Esophagus muscularis mucosa (tissue), 4 donors: Measurements from ENCODE around the gene LTN1.

Source experiments
- CTCF ChIP-seq, 3 experiments: fragments of 200-600 bp in 2 of 3; fragments of 450-650 bp in 1 of 3; sonication (generic) in 2 of 3; IDR thresholded peaks; one replicate each; pipeline ENCODE4 v1.5.1; 2017 to 2019; ENCODE audit warnings: antibody characterized with exemption in 3 of 3, mild to moderate bottlenecking in 2 of 3, moderate library complexity in 1 of 3
- EP300 ChIP-seq: sonication (generic); formaldehyde crosslinking; IDR thresholded peaks from one replicate; pipeline ENCODE4 v1.6.1; 2017; ENCODE audit warnings: antibody characterized with exemption
- POLR2A ChIP-seq: fragments of 450-650 bp; IDR thresholded peaks from one replicate; pipeline ENCODE4 v1.6.1; 2017; ENCODE audit warnings: antibody characterized with exemption, moderate library complexity, mild to moderate bottlenecking, low read depth
- POLR2AphosphoS5 ChIP-seq, 2 donors: sonication (generic); formaldehyde crosslinking; IDR thresholded peaks; one replicate each; pipeline ENCODE4 v1.6.1; 2017; ENCODE audit warnings: antibody characterized with exemption in 2 of 2

DNA sequence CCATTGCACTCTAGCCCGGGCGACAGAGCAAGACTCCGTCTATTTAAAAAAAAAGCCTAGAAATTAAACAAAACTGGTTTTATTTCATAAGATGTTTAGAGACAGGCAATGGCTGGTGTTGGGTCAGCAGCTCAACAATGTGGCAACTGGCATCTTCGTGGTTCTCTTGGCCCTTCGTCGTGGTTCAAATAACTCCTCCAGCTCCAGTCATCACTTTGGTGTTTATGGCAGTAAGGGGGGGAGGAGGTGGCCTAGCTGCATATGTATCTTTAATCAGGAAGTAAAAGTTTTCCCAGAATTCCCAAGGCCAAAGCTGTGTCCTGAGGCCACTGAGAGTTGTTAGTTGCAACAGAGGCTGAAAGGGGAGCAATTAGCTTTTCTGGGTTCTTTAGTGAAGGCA, 13.0 kb upstream of the LTN1 start:
- TF ChIP-seq CTCF (IDR thresholded peaks at IDR 0.05) (no peak), POLR2A (no peak), POLR2AphosphoS5 (IDR thresholded peaks at IDR 0.05) (no peak), EP300 (no peak)
